IMR-90 (cell line): ENCODE measurements around the gene KRTAP10-6. TPM values are rescaled to one million over a fixed set of nuclear protein-coding genes. Genes with fewer than 3 reads are reported as not detected.

Source experiments
- ATAC-seq: fragments of 200-7000 bp; cut with Tn5 transposase; 2 replicates; pipeline ENCODE4 v1.9.1; 2020; ENCODE audit warnings: low read depth, mild to moderate bottlenecking, moderate library complexity
- BruUV-seq: library from RNA; stranded (reverse); fragments of 400-500 nt; replicated peaks from 2 replicates; lab custom pipeline; 2021; lab: Mats Ljungman, UMichigan
- CTCF ChIA-PET: fragments of 300-600 bp; formaldehyde crosslinking; extraction: SDS; loops from one replicate; lab custom pipeline; 2021; ENCODE audit warnings: antibody characterized with exemption; lab: Yijun Ruan, JAX
- POLR2A ChIA-PET: fragments of 300-600 bp; sonication (Branson Sonifier 250); formaldehyde crosslinking; loops from one replicate; lab custom pipeline; 2022; ENCODE audit warnings: antibody characterized with exemption; ENCODE audit not compliant: unreplicated experiment; lab: Charles Lee
- DNase-seq: peaks from one replicate; pipeline ENCODE4 v3.0.0; 2013
- H2AFZ ChIP-seq: replicated peaks from 2 replicates; pipeline ENCODE3; 2013; ENCODE audit warnings: low read length, mild to moderate bottlenecking; ENCODE audit not compliant: poor library complexity
- H2AK5ac ChIP-seq: 2 replicates; pipeline ENCODE4 v1.6.1; 2013; ENCODE audit warnings: low read depth, low read length, inconsistent platforms
- H2AK9ac ChIP-seq: replicated peaks from 2 replicates; pipeline ENCODE3; 2013; ENCODE audit warnings: mild to moderate bottlenecking, low read depth, low read length, moderate library complexity; ENCODE audit not compliant: poor library complexity
- H2BK120ac ChIP-seq: 2 replicates; pipeline ENCODE4 v1.6.1; 2013; ENCODE audit warnings: low read depth, low read length, inconsistent platforms
- H2BK15ac ChIP-seq: 3 replicates; pipeline ENCODE4 v1.6.1; 2013; ENCODE audit warnings: low read depth, low read length, inconsistent platforms
- H2BK20ac ChIP-seq: 2 replicates; pipeline ENCODE4 v1.6.1; 2013; ENCODE audit warnings: low read depth, mild to moderate bottlenecking, inconsistent platforms, low read length, moderate library complexity
- H2BK5ac ChIP-seq: 2 replicates; pipeline ENCODE4 v1.6.1; 2013; ENCODE audit warnings: mild to moderate bottlenecking, low read depth, low read length, inconsistent platforms; ENCODE audit not compliant: poor library complexity, severe bottlenecking
- H3K14ac ChIP-seq: replicated peaks from 2 replicates; pipeline ENCODE4 v1.6.1; 2013; ENCODE audit warnings: low read depth, low read length, inconsistent platforms
- H3K18ac ChIP-seq: 2 replicates; pipeline ENCODE4 v1.6.1; 2013; ENCODE audit warnings: low read depth, low read length, control low read depth
- H3K23ac ChIP-seq: 2 replicates; pipeline ENCODE4 v1.6.1; 2013; ENCODE audit warnings: low read depth, low read length, inconsistent platforms
- H3K27ac ChIP-seq: 2 replicates; pipeline ENCODE4 v1.5.1; 2013; ENCODE audit warnings: mild to moderate bottlenecking, control low read depth, low read length; ENCODE audit not compliant: insufficient read depth
- H3K27me3 ChIP-seq: 2 replicates; pipeline ENCODE4 v1.6.1; 2013; ENCODE audit warnings: low read length; ENCODE audit not compliant: control insufficient read depth, insufficient read depth
- H3K36me3 ChIP-seq: 2 replicates; pipeline ENCODE4 v1.6.1; 2013; ENCODE audit warnings: low read length, mixed read lengths; ENCODE audit not compliant: control insufficient read depth, insufficient read depth
- H3K4ac ChIP-seq: 2 replicates; pipeline ENCODE4 v1.6.1; 2013; ENCODE audit warnings: low read depth, low read length, inconsistent platforms
- H3K4me1 ChIP-seq: 2 replicates; pipeline ENCODE4 v1.6.1; 2013; ENCODE audit warnings: low read length, mixed read lengths; ENCODE audit not compliant: control insufficient read depth, insufficient read depth
- H3K4me2 ChIP-seq: 2 replicates; pipeline ENCODE4 v1.6.1; 2013; ENCODE audit warnings: low read depth, mild to moderate bottlenecking, control low read depth, low read length, moderate library complexity
- H3K4me3 ChIP-seq: 2 replicates; pipeline ENCODE4 v1.5.1; 2013; ENCODE audit warnings: low read depth, mild to moderate bottlenecking, control low read depth, low read length, moderate library complexity; ENCODE audit not compliant: insufficient read depth
- H3K56ac ChIP-seq: 2 replicates; pipeline ENCODE4 v1.6.1; 2013; ENCODE audit warnings: low read length, inconsistent platforms; ENCODE audit not compliant: insufficient read depth; ENCODE audit errors: extremely low read depth
- H3K79me1 ChIP-seq, 2 experiments: 2 replicates each; pipeline ENCODE4 v1.6.1; 2013; ENCODE audit warnings: low read length in 2 of 2, inconsistent platforms in 1 of 2, low read depth in 1 of 2
- H3K9ac ChIP-seq: 2 replicates; pipeline ENCODE4 v1.6.1; 2013; ENCODE audit warnings: low read depth, low read length, control low read depth
- H3K9me1 ChIP-seq: 2 replicates; pipeline ENCODE4 v1.6.1; 2013; ENCODE audit warnings: low read length, inconsistent platforms; ENCODE audit not compliant: insufficient read depth
- H3K9me3 ChIP-seq: 2 replicates; pipeline ENCODE4 v1.6.1; 2013; ENCODE audit warnings: low read length; ENCODE audit not compliant: control insufficient read depth, insufficient read depth
- H4K20me1 ChIP-seq: 2 replicates; pipeline ENCODE4 v1.6.1; 2013; ENCODE audit warnings: low read length, inconsistent platforms; ENCODE audit not compliant: insufficient read depth
- H4K5ac ChIP-seq: 2 replicates; pipeline ENCODE4 v1.6.1; 2013; ENCODE audit warnings: mild to moderate bottlenecking, low read depth, low read length, control low read depth
- H4K8ac ChIP-seq, 2 experiments: 2 replicates each; pipeline ENCODE4 v1.6.1; 2013; ENCODE audit warnings: low read depth in 2 of 2, low read length in 2 of 2, control low read depth in 1 of 2, inconsistent platforms in 1 of 2
- H4K91ac ChIP-seq: 2 replicates; pipeline ENCODE4 v1.6.1; 2013; ENCODE audit warnings: low read depth, low read length, inconsistent platforms; ENCODE audit not compliant: insufficient read depth
- BHLHE40 ChIP-seq: fragments of 150-350 bp; IDR thresholded peaks from 2 replicates; pipeline ENCODE4 v1.6.1; 2016; ENCODE audit warnings: mild to moderate bottlenecking, low read depth, low read length
- CEBPB ChIP-seq: IDR thresholded peaks from 2 replicates; pipeline ENCODE4 v1.6.1; 2012; ENCODE audit warnings: low read depth, low read length, improper control_type of control experiment
- CHD1 ChIP-seq: IDR thresholded peaks from 2 replicates; pipeline ENCODE4 v1.6.1; 2012; ENCODE audit warnings: low read depth, low read length, improper control_type of control experiment
- ELK1 ChIP-seq: fragments of 150-350 bp; IDR thresholded peaks from 2 replicates; pipeline ENCODE4 v1.6.1; 2016; ENCODE audit warnings: low read depth, mild to moderate bottlenecking, low read length, moderate library complexity, borderline replicate concordance
- FOS ChIP-seq: fragments of 150-350 bp; IDR thresholded peaks from 2 replicates; pipeline ENCODE4 v1.6.1; 2016; ENCODE audit warnings: low read depth, low read length
- MAFK ChIP-seq: IDR thresholded peaks from 2 replicates; pipeline ENCODE4 v1.6.1; 2012; ENCODE audit warnings: low read depth, low read length, improper control_type of control experiment
- MAZ ChIP-seq: IDR thresholded peaks from 2 replicates; pipeline ENCODE4 v1.6.1; 2012; ENCODE audit warnings: low read depth, mild to moderate bottlenecking, low read length, improper control_type of control experiment, moderate library complexity, borderline replicate concordance
- MXI1 ChIP-seq: IDR thresholded peaks from 2 replicates; pipeline ENCODE4 v1.6.1; 2012; ENCODE audit warnings: low read depth, mild to moderate bottlenecking, low read length, moderate library complexity, borderline replicate concordance
- NFE2L2 ChIP-seq: fragments of 150-350 bp; IDR thresholded peaks from 2 replicates; pipeline ENCODE4 v1.6.1; 2016; ENCODE audit warnings: low read depth, mild to moderate bottlenecking, low read length
- POLR2A ChIP-seq: IDR thresholded peaks from 2 replicates; pipeline ENCODE4 v1.6.1; 2012; ENCODE audit warnings: mild to moderate bottlenecking, low read depth, low read length
- RAD21 ChIP-seq: IDR thresholded peaks from 2 replicates; pipeline ENCODE4 v1.6.1; 2012; ENCODE audit warnings: low read length, improper control_type of control experiment
- RCOR1 ChIP-seq: IDR thresholded peaks from 2 replicates; pipeline ENCODE4 v1.6.1; 2012; ENCODE audit warnings: mild to moderate bottlenecking, low read length, improper control_type of control experiment; ENCODE audit not compliant: insufficient replicate concordance
- RFX5 ChIP-seq: IDR thresholded peaks from 2 replicates; pipeline ENCODE4 v1.8.0; 2012; ENCODE audit warnings: low read depth, mild to moderate bottlenecking, low read length, moderate library complexity
- SMC3 ChIP-seq: fragments of 150-350 bp; IDR thresholded peaks from 2 replicates; pipeline ENCODE4 v1.6.1; 2016; ENCODE audit warnings: low read depth, mild to moderate bottlenecking, antibody characterized with exemption, low read length, moderate library complexity
- USF2 ChIP-seq: fragments of 150-350 bp; IDR thresholded peaks from 2 replicates; pipeline ENCODE4 v1.6.1; 2017; ENCODE audit warnings: mild to moderate bottlenecking, antibody characterized with exemption, low read length, low read depth
- WGBS, 2 experiments: methylation state at CpG; one replicate each; pipeline versions ENCODE4 v1.1.5 to v1.1.7; 2013; ENCODE audit warnings: missing lambda C conversion rate in 2 of 2; ENCODE audit not compliant: insufficient read length in 1 of 2; ENCODE audit errors: extremely low coverage in 2 of 2; 5-methylcytosine and 5-hydroxymethylcytosine counted together
- dilution Hi-C: fragments of 300-500 bp; cut with HindIII; formaldehyde crosslinking; loops from one replicate; pipeline ENCODE4 v1.14.3; 2018; ENCODE audit warnings: low sequenced_read_pairs; ENCODE audit not compliant: unreplicated experiment
- in situ Hi-C: fragments of 300-500 bp; cut with MboI; formaldehyde crosslinking; loops from 3 replicates; pipeline ENCODE4 v1.14.3; 2019; ENCODE audit warnings: low sequenced_read_pairs, inconsistent platforms, mixed read lengths
- intact Hi-C: fragments of 100-400 bp; cut with micrococcal nuclease; formaldehyde crosslinking; loops from 2 replicates; pipeline ENCODE4 v1.10.0; 2022
- polyA plus RNA-seq, 3 experiments: library from polyadenylated mRNA; depleted of rRNA; stranded (reverse); fragments of >200 nt; gene quantifications; 2 replicates each; pipeline ENCODE4 v1.2.3, GENCODE V29; 2012; ENCODE audit warnings: low replicate concordance in 1 of 3
- total RNA-seq: library from RNA; depleted of rRNA; stranded (reverse); fragments of >200 nt; gene quantifications from 2 replicates; pipeline ENCODE4 v1.2.3, GENCODE V29; 2012
- TF ChIP-seq, protein P1 (sequence below): conservative IDR thresholded peaks from 2 replicates; pipeline ENCODE4 v1.5.1; 2012; ENCODE audit warnings: mild to moderate bottlenecking, low read depth, low read length, improper control_type of control experiment

KRTAP10-6 gene
- total and polyA plus RNA-seq, 2 of the 4 experiments (the other 2 are of a cell fraction) = not detected

GRCh38 chr21:44590311-44590721, 2.0 kb downstream of the KRTAP10-6 start:
- in situ Hi-C loops (no loop called here), dilution Hi-C loops (no loop called here)
- CTCF ChIA-PET = no interaction called here

More at GRCh38 chr21:44590311-44590721, 2.0 kb downstream of the KRTAP10-6 start:
- no CpG with 5 or more reads among the region's 10 CpGs for WGBS, 2 experiments
- no peak overlapping the region for H2AK5ac ChIP-seq
- H2BK20ac ChIP-seq = no peak overlapping the region
- no peak overlapping the region for H4K5ac ChIP-seq
- no peak overlapping the region for H4K91ac ChIP-seq
- H3K9ac ChIP-seq = no peak overlapping the region
- H3K4me2 ChIP-seq = no peak overlapping the region
- H2BK5ac ChIP-seq = no peak overlapping the region
- no peak overlapping the region for H3K56ac ChIP-seq
- H3K27ac ChIP-seq = no peak overlapping the region
- DNase-seq (no peak), ATAC-seq (no peak)
- no peak overlapping the region for H2BK120ac ChIP-seq
- no peak overlapping the region for H3K4me3 ChIP-seq
- H2BK15ac ChIP-seq = no peak overlapping the region
- no peak overlapping the region for H2AFZ ChIP-seq
- H3K4me1 ChIP-seq = no peaks in the 10 kb centered on the region
- H3K79me1 ChIP-seq = no peaks in the 10 kb centered on the region
- H3K18ac ChIP-seq = no peak overlapping the region
- no peaks in the 10 kb centered on the region; the same call in 1 of the 2 replicates for H3K9me3 ChIP-seq
- H3K36me3 ChIP-seq = no peaks in the 10 kb centered on the region
- intact Hi-C loops = no loop called here
- no peak overlapping the region for H3K14ac ChIP-seq
- POLR2A ChIA-PET = no interaction called here
- no peak overlapping the region for H4K8ac ChIP-seq
- BruUV-seq = no TSS peak
- no peak overlapping the region for H3K4ac ChIP-seq
- peaks cover 4% of the 10 kb centered on the region; the same call in 1 of the 2 replicates for H3K27me3 ChIP-seq
- H4K20me1 ChIP-seq = no peaks in the 10 kb centered on the region
- TF ChIP-seq USF2 = no peak
- no peak for TF ChIP-seq BHLHE40
- no peak for TF ChIP-seq RCOR1
- TF ChIP-seq POLR2A = no peak
- no peak for TF ChIP-seq MAFK
- no peak for TF ChIP-seq MAZ
- no peak for TF ChIP-seq MXI1
- TF ChIP-seq CEBPB = no peak
- no peak for TF ChIP-seq SMC3
- TF ChIP-seq RFX5 = no peak
- TF ChIP-seq NFE2L2 = no peak
- TF ChIP-seq, protein P1, sequence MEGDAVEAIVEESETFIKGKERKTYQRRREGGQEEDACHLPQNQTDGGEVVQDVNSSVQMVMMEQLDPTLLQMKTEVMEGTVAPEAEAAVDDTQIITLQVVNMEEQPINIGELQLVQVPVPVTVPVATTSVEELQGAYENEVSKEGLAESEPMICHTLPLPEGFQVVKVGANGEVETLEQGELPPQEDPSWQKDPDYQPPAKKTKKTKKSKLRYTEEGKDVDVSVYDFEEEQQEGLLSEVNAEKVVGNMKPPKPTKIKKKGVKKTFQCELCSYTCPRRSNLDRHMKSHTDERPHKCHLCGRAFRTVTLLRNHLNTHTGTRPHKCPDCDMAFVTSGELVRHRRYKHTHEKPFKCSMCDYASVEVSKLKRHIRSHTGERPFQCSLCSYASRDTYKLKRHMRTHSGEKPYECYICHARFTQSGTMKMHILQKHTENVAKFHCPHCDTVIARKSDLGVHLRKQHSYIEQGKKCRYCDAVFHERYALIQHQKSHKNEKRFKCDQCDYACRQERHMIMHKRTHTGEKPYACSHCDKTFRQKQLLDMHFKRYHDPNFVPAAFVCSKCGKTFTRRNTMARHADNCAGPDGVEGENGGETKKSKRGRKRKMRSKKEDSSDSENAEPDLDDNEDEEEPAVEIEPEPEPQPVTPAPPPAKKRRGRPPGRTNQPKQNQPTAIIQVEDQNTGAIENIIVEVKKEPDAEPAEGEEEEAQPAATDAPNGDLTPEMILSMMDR = no peak
- no peak for TF ChIP-seq FOS
- TF ChIP-seq ELK1 = no peak
- TF ChIP-seq CHD1 = no peak
- TF ChIP-seq RAD21 = no peak
- H3K23ac ChIP-seq = no peak overlapping the region
- no peak overlapping the region for H2AK9ac ChIP-seq
- no peaks in the 10 kb centered on the region for H3K9me1 ChIP-seq
